Measurements from ENCODE around the gene QTRT2. TPM values are rescaled to one million over a fixed set of nuclear protein-coding genes. Genes with fewer than 3 reads are reported as not detected.

The QTRT2 gene
- total RNA-seq, 6 donors from 2014 or later = 14.7 to 25.7 (median 22.8) TPM

- 0% methylated on average over 8 of the region's 8 CpGs for WGBS, 2 donors
- peak in 1 of 2 donors; percentile 4 for ATAC-seq (ENCODE audit: low FRiP score in 2 of 2)
- peak overlapping the region; percentile 40 to 91 (median 81) for H3K4me3 ChIP-seq
- no peak for DNase-seq
- H3K36me3 ChIP-seq = no peaks in the 10 kb centered on the region
- H3K27ac ChIP-seq = peak overlapping the region; percentile 79 to 83 (median 82)
- peaks cover 12 to 31% (median 19%) of the 10 kb centered on the region in 4 donors for H3K4me1 ChIP-seq
- no peaks in the 10 kb centered on the region for H3K27me3 ChIP-seq
- H3K9me3 ChIP-seq = no peaks in the 10 kb centered on the region
- TF ChIP-seq EP300 (IDR thresholded peaks at IDR 0.05) (no peak), POLR2A (IDR thresholded peaks at IDR 0.05) (no peak), POLR2AphosphoS5 (IDR thresholded peaks at IDR 0.05) (no peak)
- TF ChIP-seq, protein P1, sequence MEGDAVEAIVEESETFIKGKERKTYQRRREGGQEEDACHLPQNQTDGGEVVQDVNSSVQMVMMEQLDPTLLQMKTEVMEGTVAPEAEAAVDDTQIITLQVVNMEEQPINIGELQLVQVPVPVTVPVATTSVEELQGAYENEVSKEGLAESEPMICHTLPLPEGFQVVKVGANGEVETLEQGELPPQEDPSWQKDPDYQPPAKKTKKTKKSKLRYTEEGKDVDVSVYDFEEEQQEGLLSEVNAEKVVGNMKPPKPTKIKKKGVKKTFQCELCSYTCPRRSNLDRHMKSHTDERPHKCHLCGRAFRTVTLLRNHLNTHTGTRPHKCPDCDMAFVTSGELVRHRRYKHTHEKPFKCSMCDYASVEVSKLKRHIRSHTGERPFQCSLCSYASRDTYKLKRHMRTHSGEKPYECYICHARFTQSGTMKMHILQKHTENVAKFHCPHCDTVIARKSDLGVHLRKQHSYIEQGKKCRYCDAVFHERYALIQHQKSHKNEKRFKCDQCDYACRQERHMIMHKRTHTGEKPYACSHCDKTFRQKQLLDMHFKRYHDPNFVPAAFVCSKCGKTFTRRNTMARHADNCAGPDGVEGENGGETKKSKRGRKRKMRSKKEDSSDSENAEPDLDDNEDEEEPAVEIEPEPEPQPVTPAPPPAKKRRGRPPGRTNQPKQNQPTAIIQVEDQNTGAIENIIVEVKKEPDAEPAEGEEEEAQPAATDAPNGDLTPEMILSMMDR (IDR thresholded peaks at IDR 0.05) = no peak
Measured at GRCh38 chr3:114057011-114057347, 442 bp downstream of the QTRT2 start.

- no peaks in the 10 kb centered on the region for H3K27me3 ChIP-seq
- 90 to 94% methylated on average over 8 of the region's 8 CpGs for WGBS, 2 donors
- H3K9me3 ChIP-seq = no peaks in the 10 kb centered on the region
- H3K36me3 ChIP-seq = no peaks in the 10 kb centered on the region
- DNase-seq (peak in 1 of 2 donors; percentile 37), ATAC-seq (ENCODE audit: low FRiP score in 2 of 2) (no peak)
- no peak overlapping the region for H3K4me3 ChIP-seq
- TF ChIP-seq, protein P1 (IDR thresholded peaks at IDR 0.05) = no peak
- TF ChIP-seq POLR2AphosphoS5 (IDR thresholded peaks at IDR 0.05) (no peak), POLR2A (IDR thresholded peaks at IDR 0.05) (no peak), EP300 (IDR thresholded peaks at IDR 0.05) (no peak)
- peaks cover 12 to 31% (median 19%) of the 10 kb centered on the region in 4 donors for H3K4me1 ChIP-seq
- no peak overlapping the region for H3K27ac ChIP-seq
Measured at GRCh38 chr3:114058646-114059045, 2.1 kb downstream of the QTRT2 start.

DNA sequence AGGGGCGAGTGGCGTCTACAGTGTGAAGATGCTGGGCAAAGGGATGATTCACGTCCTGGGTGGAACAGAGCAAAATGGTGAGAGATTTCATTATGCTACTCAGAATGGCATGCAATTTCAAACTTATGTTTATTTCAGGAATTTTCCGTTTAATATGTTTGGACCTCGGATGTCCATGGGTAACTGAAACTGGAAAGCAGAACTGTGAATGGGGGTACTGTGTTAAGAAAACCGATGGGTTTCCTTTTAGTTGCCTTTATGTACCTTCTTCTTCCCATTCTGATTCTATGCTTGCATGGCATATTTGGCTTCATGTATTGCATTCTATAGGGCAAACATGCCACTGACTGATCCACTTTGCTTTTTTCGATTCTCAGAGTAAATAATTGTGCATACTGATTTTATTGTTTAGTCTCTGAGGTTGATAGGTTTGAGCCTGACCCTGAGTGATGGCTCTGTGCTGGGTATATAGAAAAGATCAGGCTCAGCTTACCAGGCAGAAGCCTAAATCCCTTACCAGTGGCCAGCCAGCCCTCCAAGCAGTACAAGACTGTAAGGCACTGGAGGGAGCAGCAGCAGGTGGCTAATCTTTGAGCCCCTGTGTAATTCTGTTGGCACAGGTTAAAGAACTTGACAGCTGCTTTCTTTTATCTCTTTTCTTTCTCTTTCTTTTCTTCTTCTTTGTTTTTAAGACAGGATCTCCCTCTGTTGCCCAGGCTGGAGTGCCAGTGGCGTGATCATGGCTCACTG lies 4.5 kb downstream of the QTRT2 start:
- H3K9me3 ChIP-seq = no peaks in the 10 kb centered on the region
- no peaks in the 10 kb centered on the region for H3K27me3 ChIP-seq
- H3K36me3 ChIP-seq = peaks cover 0 to 13% (median 6%) of the 10 kb centered on the region in 4 donors
- WGBS, 2 donors = 85 to 90% methylated on average over 8 of the region's 8 CpGs
- no peak overlapping the region for H3K27ac ChIP-seq
- TF ChIP-seq EP300 (IDR thresholded peaks at IDR 0.05) = no peak
- no peak for TF ChIP-seq POLR2A (IDR thresholded peaks at IDR 0.05)
- no peak for TF ChIP-seq POLR2AphosphoS5 (IDR thresholded peaks at IDR 0.05)
- TF ChIP-seq, protein P1 (IDR thresholded peaks at IDR 0.05) = no peak
- ATAC-seq (ENCODE audit: low FRiP score in 2 of 2) = no peak
- no peak overlapping the region for H3K4me3 ChIP-seq
- no peak for DNase-seq
- H3K4me1 ChIP-seq = peaks cover 5 to 22% (median 17%) of the 10 kb centered on the region in 4 donors

GRCh38 chr3:114067804-114068203 lies 11.3 kb downstream of the QTRT2 start:
- Histone ChIP-seq H3K9me3 (no peaks in the 10 kb centered on the region), H3K36me3 (peaks cover 3 to 60% (median 35%) of the 10 kb centered on the region in 4 donors), H3K4me1 (peaks cover 0 to 5% (median 2%) of the 10 kb centered on the region in 4 donors), H3K4me3 (no peak overlapping the region), H3K27me3 (no peaks in the 10 kb centered on the region), H3K27ac (no peak overlapping the region)
- DNase-seq = no peak
- no peak for TF ChIP-seq POLR2A (IDR thresholded peaks at IDR 0.05)
- TF ChIP-seq EP300 (IDR thresholded peaks at IDR 0.05) = no peak
- no peak for TF ChIP-seq POLR2AphosphoS5 (IDR thresholded peaks at IDR 0.05)
- TF ChIP-seq, protein P1 (IDR thresholded peaks at IDR 0.05) = no peak
- ATAC-seq (ENCODE audit: low FRiP score in 2 of 2) = no peak
- WGBS, 2 donors = 67 to 88% methylated on average over 4 of the region's 4 CpGs

GRCh38 chr3:114068336-114068735 lies 11.8 kb downstream of the QTRT2 start:
- TF ChIP-seq POLR2AphosphoS5 (IDR thresholded peaks at IDR 0.05) = no peak
- no peak for TF ChIP-seq EP300 (IDR thresholded peaks at IDR 0.05)
- no peak for TF ChIP-seq POLR2A (IDR thresholded peaks at IDR 0.05)
- TF ChIP-seq, protein P1 (IDR thresholded peaks at IDR 0.05) = no peak
- no peak overlapping the region for H3K4me3 ChIP-seq
- WGBS, 2 donors = 81 to 89% methylated on average over 4 of the region's 4 CpGs
- H3K4me1 ChIP-seq = peaks cover 0 to 5% (median 2%) of the 10 kb centered on the region in 4 donors
- DNase-seq = no peak
- no peak for ATAC-seq (ENCODE audit: low FRiP score in 2 of 2)
- H3K27ac ChIP-seq = no peak overlapping the region
- no peaks in the 10 kb centered on the region for H3K27me3 ChIP-seq
- H3K36me3 ChIP-seq = peaks cover 3 to 66% (median 41%) of the 10 kb centered on the region in 4 donors
- H3K9me3 ChIP-seq = no peaks in the 10 kb centered on the region

Data from upper lobe of left lung (tissue), 6 donors.